Measurements from ENCODE around the gene INPP5D.

The INPP5D gene

DNA sequence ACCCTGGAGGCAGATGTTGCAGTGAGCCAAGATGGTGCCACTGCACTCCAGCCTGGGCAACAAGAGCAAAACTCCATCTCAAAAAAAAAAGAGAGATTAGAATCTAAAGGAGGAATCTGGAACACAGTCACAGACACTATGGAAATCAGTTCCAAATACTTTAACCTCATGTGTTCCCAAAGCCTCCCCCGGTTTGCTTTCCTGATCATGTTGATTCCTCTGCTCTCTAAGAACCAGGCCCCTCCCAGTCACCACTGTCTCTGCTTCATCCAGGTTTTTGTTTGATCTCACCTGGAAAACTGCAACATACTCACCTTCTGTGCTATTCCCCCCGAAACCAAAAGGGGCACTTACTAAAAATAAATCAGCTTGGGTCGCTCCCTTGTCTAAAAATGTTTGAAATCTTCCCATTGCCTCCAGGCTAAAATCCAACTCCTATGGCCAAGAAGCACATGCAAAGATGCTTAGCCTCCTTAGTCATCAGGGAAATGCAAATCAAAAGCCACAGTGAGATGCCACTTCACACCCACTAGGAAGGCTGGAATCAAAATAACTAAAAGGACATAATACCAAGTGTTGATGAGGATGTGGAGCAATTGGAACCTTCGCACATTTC lies 33.8 kb upstream of the INPP5D start:
- no peak overlapping the region for H3K4me3 Mint-ChIP-seq
- peak overlapping the region in 1 of 3 experiments; percentile 42 for H3K27ac Mint-ChIP-seq
- H3K36me3 Mint-ChIP-seq (ENCODE audit: low read depth) = no peaks in the 10 kb centered on the region
- TF ChIP-seq, protein P1, sequence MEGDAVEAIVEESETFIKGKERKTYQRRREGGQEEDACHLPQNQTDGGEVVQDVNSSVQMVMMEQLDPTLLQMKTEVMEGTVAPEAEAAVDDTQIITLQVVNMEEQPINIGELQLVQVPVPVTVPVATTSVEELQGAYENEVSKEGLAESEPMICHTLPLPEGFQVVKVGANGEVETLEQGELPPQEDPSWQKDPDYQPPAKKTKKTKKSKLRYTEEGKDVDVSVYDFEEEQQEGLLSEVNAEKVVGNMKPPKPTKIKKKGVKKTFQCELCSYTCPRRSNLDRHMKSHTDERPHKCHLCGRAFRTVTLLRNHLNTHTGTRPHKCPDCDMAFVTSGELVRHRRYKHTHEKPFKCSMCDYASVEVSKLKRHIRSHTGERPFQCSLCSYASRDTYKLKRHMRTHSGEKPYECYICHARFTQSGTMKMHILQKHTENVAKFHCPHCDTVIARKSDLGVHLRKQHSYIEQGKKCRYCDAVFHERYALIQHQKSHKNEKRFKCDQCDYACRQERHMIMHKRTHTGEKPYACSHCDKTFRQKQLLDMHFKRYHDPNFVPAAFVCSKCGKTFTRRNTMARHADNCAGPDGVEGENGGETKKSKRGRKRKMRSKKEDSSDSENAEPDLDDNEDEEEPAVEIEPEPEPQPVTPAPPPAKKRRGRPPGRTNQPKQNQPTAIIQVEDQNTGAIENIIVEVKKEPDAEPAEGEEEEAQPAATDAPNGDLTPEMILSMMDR (IDR thresholded peaks at IDR 0.05; ENCODE audit: unreplicated experiment in 3 of 3) = no peak
- H3K9me3 Mint-ChIP-seq = no peaks in the 10 kb centered on the region
- H3K27me3 Mint-ChIP-seq (ENCODE audit: low read depth) = no peaks in the 10 kb centered on the region
- peaks cover 11% of the 10 kb centered on the region for H3K4me1 Mint-ChIP-seq

DNA sequence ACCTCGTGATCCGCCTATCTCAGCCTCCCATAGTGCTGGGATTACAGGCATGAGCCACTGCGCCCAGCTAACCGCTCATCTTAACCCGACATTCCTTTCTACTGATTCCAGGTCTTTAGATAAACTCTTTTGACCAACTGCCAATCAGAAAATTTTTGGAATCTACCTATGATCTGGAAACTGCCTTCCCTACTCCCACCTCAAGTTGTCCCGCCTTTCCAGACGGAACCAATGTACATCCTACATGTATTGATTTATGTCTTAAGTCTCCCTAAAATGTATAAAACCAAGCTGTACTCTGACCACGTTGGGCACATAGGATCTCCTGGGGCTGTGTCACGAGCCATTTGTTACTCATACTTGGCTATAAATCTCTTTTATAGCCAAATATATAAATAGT lies 30.8 kb upstream of the INPP5D start:
- Mint-ChIP-seq H3K27ac (peak overlapping the region in 1 of 3 experiments; percentile 43), H3K27me3 (ENCODE audit: low read depth) (no peaks in the 10 kb centered on the region), H3K9me3 (no peaks in the 10 kb centered on the region), H3K36me3 (ENCODE audit: low read depth) (no peaks in the 10 kb centered on the region), H3K4me3 (no peak overlapping the region), H3K4me1 (peaks cover 28% of the 10 kb centered on the region)
- TF ChIP-seq, protein P1 (IDR thresholded peaks at IDR 0.05; ENCODE audit: unreplicated experiment in 3 of 3) = no peak

DNA sequence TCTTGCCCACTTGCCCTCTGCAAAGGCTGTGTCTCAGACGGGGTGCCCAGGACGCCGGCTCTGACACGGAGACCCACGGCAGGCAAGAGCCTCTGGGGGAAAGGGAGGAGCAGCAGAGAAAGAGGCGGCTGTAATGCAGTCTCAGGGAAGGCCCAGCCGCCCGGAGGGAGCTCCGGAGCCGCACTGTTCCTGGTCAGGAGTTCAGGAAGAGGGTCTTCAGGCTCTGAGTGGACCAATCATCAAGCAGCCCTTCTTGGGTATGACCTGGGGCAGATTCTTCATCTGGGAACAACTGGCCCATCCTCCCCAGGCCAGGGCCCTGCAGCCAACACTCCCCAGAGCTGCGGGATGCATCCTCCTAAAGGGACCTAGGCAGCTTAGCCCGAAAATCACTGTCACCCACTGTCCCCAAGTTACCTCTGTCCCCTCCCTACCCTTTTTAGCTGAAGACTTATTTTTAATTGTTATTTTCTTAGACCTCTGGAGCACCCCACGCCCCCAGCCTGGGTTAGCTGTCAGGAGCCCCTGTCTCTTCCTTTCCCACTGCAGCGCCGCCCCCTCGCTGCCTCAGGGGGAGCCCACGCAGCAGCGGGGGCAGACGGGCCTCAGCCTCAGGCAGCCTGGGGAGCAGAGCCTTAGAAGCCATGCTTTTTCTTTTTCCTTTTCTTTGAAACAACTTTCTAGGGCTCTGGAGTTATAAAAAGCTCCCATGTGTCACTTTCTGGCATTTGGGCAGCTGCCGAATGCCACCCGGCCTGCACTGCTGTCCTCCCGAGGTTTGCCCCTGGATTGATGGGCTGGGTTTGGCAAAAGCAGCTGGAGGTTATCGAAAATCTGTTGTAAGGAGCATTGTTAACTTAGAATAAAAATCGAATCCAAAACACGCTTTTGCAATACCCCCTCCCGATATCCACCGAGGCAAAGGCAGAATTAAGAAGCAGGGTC lies 28.3 kb upstream of the INPP5D start:
- H3K4me3 Mint-ChIP-seq = no peak overlapping the region
- H3K4me1 Mint-ChIP-seq = peaks cover 28% of the 10 kb centered on the region

DNA sequence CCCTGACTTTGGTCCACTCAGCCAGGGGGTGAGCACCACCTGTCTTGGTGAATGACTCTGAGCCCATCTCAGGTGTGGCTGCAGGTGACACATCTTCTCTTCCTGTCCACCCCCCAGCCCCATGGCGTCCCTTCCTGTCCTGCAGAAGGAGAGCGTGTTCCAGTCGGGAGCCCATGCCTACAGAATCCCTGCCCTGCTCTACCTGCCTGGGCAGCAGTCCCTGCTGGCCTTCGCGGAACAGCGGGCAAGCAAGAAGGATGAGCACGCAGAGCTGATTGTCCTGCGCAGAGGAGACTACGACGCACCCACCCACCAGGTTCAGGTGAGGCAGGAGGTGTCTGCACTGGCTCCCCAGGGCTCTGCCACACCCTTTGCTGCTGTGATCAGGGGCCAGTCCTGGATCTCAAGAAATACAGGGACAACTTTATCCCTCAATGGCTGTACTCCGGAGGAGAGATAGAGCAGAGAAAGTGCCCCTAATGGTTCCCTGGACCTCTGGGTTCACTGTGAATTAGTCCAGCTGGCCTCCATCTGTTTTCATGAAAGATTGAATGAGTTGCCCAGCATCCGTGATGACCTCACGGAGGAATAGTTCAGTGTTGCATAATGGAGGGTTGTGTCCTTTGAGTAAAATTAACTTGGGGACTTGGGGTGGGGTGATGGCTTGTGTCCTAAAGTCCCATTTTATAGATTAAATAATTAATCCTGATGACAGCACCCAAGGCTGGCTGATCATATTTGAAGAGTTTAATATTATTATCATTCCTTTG lies 27.4 kb upstream of the INPP5D start, which contains the start of gene NEU2:
Gene NEU2 (plus strand): TSS at position 122 of the 770 bp plus-strand sequence. CDS start 0 bp downstream, at position 122.
- H3K27me3 Mint-ChIP-seq (ENCODE audit: low read depth) = no peaks in the 10 kb centered on the region
- H3K4me1 Mint-ChIP-seq = peaks cover 28% of the 10 kb centered on the region
- H3K9me3 Mint-ChIP-seq = no peaks in the 10 kb centered on the region
- H3K36me3 Mint-ChIP-seq (ENCODE audit: low read depth) = no peaks in the 10 kb centered on the region
- H3K27ac Mint-ChIP-seq = peak within 1 kb of the TSS; percentile 60 to 68 (median 64)
- H3K4me3 Mint-ChIP-seq = no peak within 1 kb of the TSS
- TF ChIP-seq, protein P1 (IDR thresholded peaks at IDR 0.05; ENCODE audit: unreplicated experiment in 3 of 3) = no peak

More for the DNA sequence above, 28.3 kb upstream of the INPP5D start:
- Mint-ChIP-seq H3K27me3 (ENCODE audit: low read depth) (no peaks in the 10 kb centered on the region), H3K36me3 (ENCODE audit: low read depth) (no peaks in the 10 kb centered on the region), H3K9me3 (no peaks in the 10 kb centered on the region), H3K27ac (peak overlapping the region; percentile 60 to 68 (median 64))
- TF ChIP-seq, protein P1 (IDR thresholded peaks at IDR 0.05; ENCODE audit: unreplicated experiment in 3 of 3) = no peak

DNA sequence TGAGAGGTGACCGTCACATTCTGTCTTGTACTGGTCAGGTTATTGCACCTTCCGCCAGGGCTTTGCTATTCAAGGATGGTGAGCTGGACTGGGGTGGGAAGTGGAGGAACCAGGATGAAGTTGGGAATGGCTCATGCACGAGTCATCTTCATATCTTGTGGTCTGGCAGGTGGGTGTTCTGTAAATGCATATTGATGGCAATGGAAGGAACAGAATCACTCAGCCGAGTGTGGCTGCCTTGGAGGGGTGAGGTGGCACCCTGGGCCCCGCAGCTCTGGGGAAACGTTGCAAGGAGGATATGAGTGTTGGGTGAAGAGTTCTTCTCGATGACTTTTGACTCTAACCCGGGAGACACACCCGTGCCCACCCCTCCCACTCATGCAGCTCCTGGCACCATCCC lies 26.5 kb upstream of the INPP5D start:
- Mint-ChIP-seq H3K36me3 (ENCODE audit: low read depth) (no peaks in the 10 kb centered on the region), H3K4me3 (no peak overlapping the region), H3K27ac (no peak overlapping the region), H3K4me1 (peaks cover 28% of the 10 kb centered on the region), H3K9me3 (no peaks in the 10 kb centered on the region), H3K27me3 (ENCODE audit: low read depth) (no peaks in the 10 kb centered on the region)
- TF ChIP-seq, protein P1 (IDR thresholded peaks at IDR 0.05; ENCODE audit: unreplicated experiment in 3 of 3) = no peak
